Type B pancreatic cell (in vitro differentiated cells): ENCODE data around the gene PTPRH. TPM values are rescaled to one million over a fixed set of nuclear protein-coding genes. Genes with fewer than 3 reads are reported as not detected.

Experiments
- DNase-seq: peaks from one replicate; pipeline ENCODE4 v3.0.0; 2021; ENCODE audit warnings: mixed read lengths; ENCODE audit not compliant: unreplicated experiment; ENCODE audit errors: extremely low spot score
- H3K27ac Mint-ChIP-seq: 2 replicates; pipeline ENCODE4 v1.8.0; 2021; ENCODE audit warnings: mild to moderate bottlenecking, mixed read lengths
- H3K27me3 Mint-ChIP-seq: 2 replicates; pipeline ENCODE4 v1.8.0; 2021; ENCODE audit warnings: mixed read lengths
- H3K36me3 Mint-ChIP-seq: 2 replicates; pipeline ENCODE4 v1.8.0; 2021; ENCODE audit warnings: mixed read lengths
- H3K4me1 Mint-ChIP-seq: one replicate; pipeline ENCODE4 v1.8.0; 2021; ENCODE audit warnings: mixed read lengths; ENCODE audit not compliant: unreplicated experiment
- H3K4me3 Mint-ChIP-seq: 2 replicates; pipeline ENCODE4 v1.8.0; 2021; ENCODE audit warnings: mild to moderate bottlenecking, mixed read lengths
- H3K9me3 Mint-ChIP-seq: 2 replicates; pipeline ENCODE4 v1.8.0; 2021; ENCODE audit warnings: mixed read lengths
- microRNA-seq: library from miRNA; unstranded; fragments of <30 nt; microRNA quantifications from one replicate; pipeline ENCODE4, GENCODE V29; 2020
- total RNA-seq: library from RNA; stranded (reverse); gene quantifications from 2 replicates; pipeline ENCODE4 v1.2.1, GENCODE V29; 2021; ENCODE audit warnings: low replicate concordance
- TF ChIP-seq, protein P1 (sequence below): fragments of 200-600 bp; sonication (generic); conservative IDR thresholded peaks from 2 replicates; pipeline ENCODE4 v1.5.0; 2021; ENCODE audit warnings: antibody characterized with exemption, mild to moderate bottlenecking

Gene PTPRH
- total RNA-seq, 1 donor from 2014 or later, result 4.3 TPM

DNA sequence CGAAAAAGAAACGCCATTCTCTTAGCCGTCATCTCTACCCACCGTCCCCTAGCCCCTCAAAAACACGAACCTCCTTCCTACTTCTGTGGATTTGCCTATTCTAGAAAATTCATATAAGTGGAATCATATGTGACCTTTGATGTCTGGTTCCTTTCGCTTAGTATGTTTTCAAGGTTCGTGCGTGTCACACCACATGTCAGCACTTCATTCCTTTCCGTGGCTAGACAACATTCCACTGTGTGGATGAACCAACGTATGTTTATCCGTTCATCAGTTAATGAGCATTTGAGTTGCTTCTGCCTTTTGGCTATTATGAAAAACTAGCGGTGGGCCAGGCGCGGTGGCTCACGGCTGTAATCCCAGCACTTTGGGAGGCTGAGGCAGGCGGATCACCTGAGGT is 77.9 kb downstream of the PTPRH start:
- Mint-ChIP-seq H3K36me3 (peaks cover 3% of the 10 kb centered on the region), H3K4me1 (no peaks in the 10 kb centered on the region), H3K27me3 (peaks cover 41% of the 10 kb centered on the region)

More for the DNA sequence above, 77.9 kb downstream of the PTPRH start:
- Mint-ChIP-seq H3K4me3 (peak overlapping the region; percentile 37), H3K27ac (peak overlapping the region; percentile 87), H3K9me3 (no peaks in the 10 kb centered on the region)
- DNase-seq, result no peak
- TF ChIP-seq, protein P1, sequence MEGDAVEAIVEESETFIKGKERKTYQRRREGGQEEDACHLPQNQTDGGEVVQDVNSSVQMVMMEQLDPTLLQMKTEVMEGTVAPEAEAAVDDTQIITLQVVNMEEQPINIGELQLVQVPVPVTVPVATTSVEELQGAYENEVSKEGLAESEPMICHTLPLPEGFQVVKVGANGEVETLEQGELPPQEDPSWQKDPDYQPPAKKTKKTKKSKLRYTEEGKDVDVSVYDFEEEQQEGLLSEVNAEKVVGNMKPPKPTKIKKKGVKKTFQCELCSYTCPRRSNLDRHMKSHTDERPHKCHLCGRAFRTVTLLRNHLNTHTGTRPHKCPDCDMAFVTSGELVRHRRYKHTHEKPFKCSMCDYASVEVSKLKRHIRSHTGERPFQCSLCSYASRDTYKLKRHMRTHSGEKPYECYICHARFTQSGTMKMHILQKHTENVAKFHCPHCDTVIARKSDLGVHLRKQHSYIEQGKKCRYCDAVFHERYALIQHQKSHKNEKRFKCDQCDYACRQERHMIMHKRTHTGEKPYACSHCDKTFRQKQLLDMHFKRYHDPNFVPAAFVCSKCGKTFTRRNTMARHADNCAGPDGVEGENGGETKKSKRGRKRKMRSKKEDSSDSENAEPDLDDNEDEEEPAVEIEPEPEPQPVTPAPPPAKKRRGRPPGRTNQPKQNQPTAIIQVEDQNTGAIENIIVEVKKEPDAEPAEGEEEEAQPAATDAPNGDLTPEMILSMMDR, result no peak

Small RNA genes lying within 50 kb of the gene (microRNA-seq; reads per million reads assigned to microRNA genes)
- gene MIR6802 (not detected), gene MIR6803 (1.7 reads per million), gene MIR6804 (2.2 reads per million)

Other genes starting within 250 kb of the PTPRH start
- 35.6 and 65.4 TPM in 2 replicates for gene NLRP2, start 243.1 kb downstream of the PTPRH start, total RNA-seq
- gene GP6, start 171.2 kb downstream of the PTPRH start, total RNA-seq, result 0.22 and 0.93 TPM in 2 replicates
- 37.9 and 74.9 TPM in 2 replicates for gene RDH13, start 146.4 kb downstream of the PTPRH start, total RNA-seq
- 54.0 and 116 TPM in 2 replicates for gene EPS8L1, start 133.6 kb downstream of the PTPRH start, total RNA-seq
- gene PPP1R12C, start 91.9 kb downstream of the PTPRH start, total RNA-seq, result 102 and 113 TPM in 2 replicates
- gene TNNT1, start 60.3 kb downstream of the PTPRH start, total RNA-seq, result 27.6 and 83.1 TPM in 2 replicates
- 2.1 and 4.3 TPM in 2 replicates for gene TNNI3, start 51.8 kb downstream of the PTPRH start, total RNA-seq
- 5.9 and 12.2 TPM in 2 replicates for gene DNAAF3, start 42.9 kb downstream of the PTPRH start, total RNA-seq
- 5.0 and 9.1 TPM in 2 replicates for gene SYT5, start 29.2 kb downstream of the PTPRH start, total RNA-seq
- gene TMEM86B, start 19.3 kb upstream of the PTPRH start, total RNA-seq, result 14.4 and 19.0 TPM in 2 replicates
- 71.5 and 72.3 TPM in 2 replicates for gene PPP6R1, start 49.5 kb upstream of the PTPRH start, total RNA-seq
- gene HSPBP1, start 70.6 kb upstream of the PTPRH start, total RNA-seq, result 37.8 and 50.7 TPM in 2 replicates
- gene BRSK1, start 74.5 kb upstream of the PTPRH start, total RNA-seq, result 9.8 and 32.3 TPM in 2 replicates
- 1.2 and 1.6 TPM in 2 replicates for gene TMEM150B, start 115.8 kb upstream of the PTPRH start, total RNA-seq
- gene KMT5C, start 130.4 kb upstream of the PTPRH start, total RNA-seq, result 26.9 and 32.9 TPM in 2 replicates
- 0.33 and 0.87 TPM in 2 replicates for gene COX6B2, start 145.2 kb upstream of the PTPRH start, total RNA-seq
- not detected in 2 replicates for gene GARIN5B, start 153.8 kb upstream of the PTPRH start, total RNA-seq
- gene IL11, start 161.0 kb upstream of the PTPRH start, total RNA-seq, result 0.46 and 0.48 TPM in 2 replicates
- 2.6 and 2.8 TPM in 2 replicates for gene TMEM190, start 167.3 kb upstream of the PTPRH start, total RNA-seq
- 8.1 and 14.0 TPM in 2 replicates for gene TMEM238, start 174.8 kb upstream of the PTPRH start, total RNA-seq
- gene RPL28, start 176.4 kb upstream of the PTPRH start, total RNA-seq, result 1,799 and 2,072 TPM in 2 replicates
- 40.7 and 91.3 TPM in 2 replicates for gene UBE2S, start 198.3 kb upstream of the PTPRH start, total RNA-seq
- gene SHISA7, start 233.8 kb upstream of the PTPRH start, total RNA-seq, result 0.05 and 0.22 TPM in 2 replicates